H9 (cell line): ENCODE measurements around the gene DUSP7. TPM values are rescaled to one million over a fixed set of nuclear protein-coding genes. Genes with fewer than 3 reads are reported as not detected.

ENCODE experiments used
- DNase-seq: peaks from one replicate; pipeline ENCODE4 v3.0.0-alpha.2; 2017
- H2AFZ ChIP-seq: one replicate; pipeline ENCODE4 v1.6.1; 2013; ENCODE audit warnings: mild to moderate bottlenecking, low read length, control low read depth, moderate library complexity
- H2AK5ac ChIP-seq: 2 replicates; pipeline ENCODE4 v1.6.1; 2013; ENCODE audit warnings: low read length, control low read depth, mixed read lengths; ENCODE audit not compliant: insufficient read length
- H2BK120ac ChIP-seq: one replicate; pipeline ENCODE4 v1.6.1; 2013; ENCODE audit warnings: low read depth, mild to moderate bottlenecking, low read length, control low read depth, inconsistent platforms; ENCODE audit not compliant: poor library complexity, severe bottlenecking
- H2BK12ac ChIP-seq: 2 replicates; pipeline ENCODE4 v1.6.1; 2013; ENCODE audit warnings: low read length, control low read depth, mixed read lengths, low read depth; ENCODE audit not compliant: insufficient read length
- H2BK15ac ChIP-seq: 2 replicates; pipeline ENCODE4 v1.6.1; 2013; ENCODE audit warnings: low read depth, low read length, control low read depth
- H2BK20ac ChIP-seq: one replicate; pipeline ENCODE4 v1.6.1; 2013; ENCODE audit warnings: low read depth, mild to moderate bottlenecking, low read length, control low read depth, inconsistent platforms; ENCODE audit not compliant: poor library complexity, severe bottlenecking
- H2BK5ac ChIP-seq: 2 replicates; pipeline ENCODE4 v1.6.1; 2013; ENCODE audit warnings: low read length, control low read depth, mixed read lengths; ENCODE audit not compliant: insufficient read length
- H3K14ac ChIP-seq: 2 replicates; pipeline ENCODE4 v1.6.1; 2013; ENCODE audit warnings: low read length, control low read depth; ENCODE audit not compliant: insufficient read depth
- H3K18ac ChIP-seq: 2 replicates; pipeline ENCODE4 v1.6.1; 2013; ENCODE audit warnings: low read depth, mild to moderate bottlenecking, mixed read lengths, low read length, control low read depth; ENCODE audit not compliant: insufficient read length
- H3K23ac ChIP-seq: 2 replicates; pipeline ENCODE4 v1.6.1; 2013; ENCODE audit warnings: low read length, control low read depth, mixed read lengths, low read depth; ENCODE audit not compliant: insufficient read length
- H3K23me2 ChIP-seq: 2 replicates; pipeline ENCODE4 v1.6.1; 2013; ENCODE audit warnings: low read depth, mild to moderate bottlenecking, mixed read lengths, low read length, control low read depth; ENCODE audit not compliant: insufficient read length, poor library complexity, severe bottlenecking
- H3K27ac ChIP-seq: 2 replicates; pipeline ENCODE4 v1.5.1; 2013; ENCODE audit warnings: low read length, control low read depth, mixed read lengths, low read depth; ENCODE audit not compliant: insufficient read length
- H3K27me3 ChIP-seq: 2 replicates; pipeline ENCODE4 v1.6.1; 2013; ENCODE audit warnings: low read length, control low read depth, inconsistent platforms; ENCODE audit not compliant: insufficient read depth
- H3K4ac ChIP-seq: 2 replicates; pipeline ENCODE4 v1.6.1; 2013; ENCODE audit warnings: low read depth, mild to moderate bottlenecking, control low read depth, inconsistent platforms, low read length, moderate library complexity
- H3K4me1 ChIP-seq: 2 replicates; pipeline ENCODE4 v1.6.1; 2013; ENCODE audit warnings: low read length, control low read depth, inconsistent platforms; ENCODE audit not compliant: insufficient read depth
- H3K4me2 ChIP-seq: 2 replicates; pipeline ENCODE4 v1.6.1; 2013; ENCODE audit warnings: low read length, control low read depth, mixed read lengths; ENCODE audit not compliant: insufficient read length, insufficient read depth
- H3K56ac ChIP-seq: 2 replicates; pipeline ENCODE4 v1.6.1; 2013; ENCODE audit warnings: low read depth, mild to moderate bottlenecking, mixed read lengths, low read length, control low read depth; ENCODE audit not compliant: insufficient read length
- H3K79me1 ChIP-seq: 2 replicates; pipeline ENCODE4 v1.6.1; 2013; ENCODE audit warnings: low read depth, mild to moderate bottlenecking, moderate library complexity, low read length, control low read depth, inconsistent platforms; ENCODE audit not compliant: insufficient read depth, poor library complexity, severe bottlenecking
- H3K79me2 ChIP-seq: 2 replicates; pipeline ENCODE4 v1.6.1; 2013; ENCODE audit warnings: low read length, control low read depth, inconsistent platforms; ENCODE audit not compliant: insufficient read depth
- H3K9ac ChIP-seq: 2 replicates; pipeline ENCODE4 v1.6.1; 2013; ENCODE audit warnings: low read length, control low read depth, mixed read lengths; ENCODE audit not compliant: insufficient read length; ENCODE audit errors: extremely low read depth
- H3K9me3 ChIP-seq: one replicate; pipeline ENCODE4 v1.6.1; 2013; ENCODE audit warnings: low read depth, low read length, inconsistent platforms; ENCODE audit not compliant: control insufficient read depth
- H3T11ph ChIP-seq: one replicate; pipeline ENCODE4 v1.6.1; 2013; ENCODE audit warnings: mild to moderate bottlenecking, low read length, control low read depth, inconsistent platforms
- H4K20me1 ChIP-seq: one replicate; pipeline ENCODE4 v1.6.1; 2013; ENCODE audit not compliant: control insufficient read depth, insufficient read length, insufficient read depth
- H4K5ac ChIP-seq: 2 replicates; pipeline ENCODE4 v1.6.1; 2013; ENCODE audit warnings: low read depth, mild to moderate bottlenecking, mixed read lengths, low read length, control low read depth; ENCODE audit not compliant: insufficient read length
- H4K8ac ChIP-seq: replicated peaks from 2 replicates; pipeline ENCODE4 v1.6.1; 2013; ENCODE audit warnings: low read length, control low read depth, mixed read lengths, low read depth; ENCODE audit not compliant: insufficient read length
- H4K91ac ChIP-seq: 2 replicates; pipeline ENCODE4 v1.6.1; 2013; ENCODE audit warnings: low read depth, mild to moderate bottlenecking, moderate library complexity, mixed read lengths, low read length, control low read depth; ENCODE audit not compliant: insufficient read length
- H3K27ac Mint-ChIP-seq, 3 experiments: 2 replicates in 2 of 3; 3 replicates in 1 of 3; pipeline ENCODE4 v1.8.0; 2020 to 2021; ENCODE audit warnings: mixed read lengths in 3 of 3, mild to moderate bottlenecking in 1 of 3, moderate library complexity in 1 of 3
- H3K27me3 Mint-ChIP-seq: 2 replicates; pipeline ENCODE4 v1.8.0; 2021; ENCODE audit warnings: low read depth, mild to moderate bottlenecking, moderate library complexity, mixed read lengths
- H3K36me3 Mint-ChIP-seq, 3 experiments: 2 replicates in 2 of 3; 3 replicates in 1 of 3; pipeline ENCODE4 v1.8.0; 2020 to 2021; ENCODE audit warnings: low read depth in 3 of 3, mixed read lengths in 3 of 3; ENCODE audit not compliant: insufficient read depth in 1 of 3
- H3K4me1 Mint-ChIP-seq, 2 experiments: 2 replicates each; pipeline ENCODE4 v1.8.0; 2020; ENCODE audit warnings: mixed read lengths in 2 of 2
- H3K4me3 Mint-ChIP-seq, 2 experiments: 2 replicates in 1 of 2; 3 replicates in 1 of 2; pipeline ENCODE4 v1.8.0; 2020 to 2021; ENCODE audit warnings: mild to moderate bottlenecking in 2 of 2, mixed read lengths in 2 of 2, moderate library complexity in 1 of 2
- H3K9me3 Mint-ChIP-seq, 2 experiments: 2 replicates in 1 of 2; 3 replicates in 1 of 2; pipeline ENCODE4 v1.8.0; 2020; ENCODE audit warnings: mild to moderate bottlenecking in 2 of 2, mixed read lengths in 2 of 2, moderate library complexity in 1 of 2
- CTCF ChIP-seq: fragments of 200-600 bp; sonication (generic); conservative IDR thresholded peaks from 3 replicates; pipeline ENCODE4 v1.8.0; 2021; ENCODE audit warnings: antibody characterized with exemption, mild to moderate bottlenecking
- WGBS: extraction: QIAGEN DNeasy Blood & Tissue Kit; methylation state at CpG from one replicate; pipeline ENCODE4 v1.1.7; 2013; ENCODE audit warnings: missing lambda C conversion rate, low lambda C conversion rate, mixed read lengths; ENCODE audit not compliant: insufficient read length; ENCODE audit errors: extremely low coverage; 5-methylcytosine and 5-hydroxymethylcytosine counted together
- total RNA-seq: library from RNA; stranded (reverse); gene quantifications from 2 replicates; pipeline ENCODE4 v1.2.1, GENCODE V29; 2021

The DUSP7 gene
- total RNA-seq, 1 experiment from 2014 or later = 24.0 TPM

- Histone ChIP-seq H3K14ac (no peak overlapping the region; the same call in 1 of the 2 replicates), H2BK12ac (no peak overlapping the region), H3K23me2 (no peaks in the 10 kb centered on the region), H2BK20ac (no peak overlapping the region), H3K56ac (no peak overlapping the region), H3K27me3 (no peaks in the 10 kb centered on the region), H3K9ac (no peak overlapping the region), H3K4ac (no peak overlapping the region), H4K8ac (no peak overlapping the region), H3K9me3 (no peaks in the 10 kb centered on the region), H3K4me2 (no peak overlapping the region), H2BK5ac (no peak overlapping the region), H4K5ac (no peak overlapping the region), H4K91ac (no peak overlapping the region), H3K23ac (no peak overlapping the region), H3K79me1 (no peaks in the 10 kb centered on the region), H3K79me2 (no peaks in the 10 kb centered on the region), H3K18ac (no peak overlapping the region), H2BK15ac (no peak overlapping the region), H2BK120ac (no peak overlapping the region), H2AK5ac (no peak overlapping the region), H3T11ph (no peak overlapping the region), H2AFZ (no peak overlapping the region), H3K4me1 (no peaks in the 10 kb centered on the region), H3K27ac (no peak overlapping the region), H4K20me1 (no peaks in the 10 kb centered on the region)
- no peaks in the 10 kb centered on the region for H3K27me3 Mint-ChIP-seq
- no peaks in the 10 kb centered on the region for H3K9me3 Mint-ChIP-seq
- H3K27ac Mint-ChIP-seq = no peak overlapping the region
- H3K4me3 Mint-ChIP-seq = no peak overlapping the region
- peaks cover 0 to 29% (median 19%) of the 10 kb centered on the region in 3 experiments; a peak in 5 of 7 replicates for H3K36me3 Mint-ChIP-seq
- no peak for TF ChIP-seq CTCF
- no peaks in the 10 kb centered on the region for H3K4me1 Mint-ChIP-seq
- no peak for DNase-seq
- WGBS = no CpG with 5 or more reads among the region's 14 CpGs
These were observed 20.8 kb upstream of the DUSP7 start for GRCh38 chr3:52076896-52077780.
